Measurements from ENCODE around the gene DDX52. TPM values are rescaled to one million over a fixed set of nuclear protein-coding genes. Genes with fewer than 3 reads are reported as not detected.

DDX52 gene
- total and polyA plus RNA-seq, 9 of the 15 experiments (the other 6 are each of a cell fraction or from before 2014, with no cell fraction given), result 19.1 to 50.5 (median 34.8) TPM

GRCh38 chr17:37609170-37610040, 33.8 kb downstream of the DDX52 start, which contains the start of gene SYNRG (continued):
- TF ChIP-seq FOSL1 (tag; conservative IDR thresholded peaks at IDR 0.05) (peak; percentile 68), MEIS2 (IDR thresholded peaks at IDR 0.05; ENCODE audit: partially characterized antibody) (peak; percentile 79), GABPB2 (CRISPR knock-in tag; conservative IDR thresholded peaks at IDR 0.05) (0 out of 2 replicates have a peak, but pooled peaks have one; percentile 33), HMGN3 (IDR thresholded peaks at IDR 0.05; ENCODE audit: borderline replicate concordance, extremely low read depth, insufficient read length, low read depth, low read length) (peak; percentile 99), ZBTB34 (CRISPR knock-in tag; IDR thresholded peaks at IDR 0.05) (no peak), MAX (CRISPR knock-in tag; IDR thresholded peaks at IDR 0.05) (peak; percentile 84), YY1 (IDR thresholded peaks at IDR 0.05; ENCODE audit: borderline replicate concordance in 1 of 3, control insufficient read depth in 1 of 3, extremely low read depth in 1 of 3, insufficient read depth in 3 of 3, insufficient read length in 1 of 3, insufficient replicate concordance in 2 of 3, low read depth in 1 of 3, low read length in 2 of 3) (peak; percentile 89 to 97 (median 95)), PKNOX1 (IDR thresholded peaks at IDR 0.05) (peak; percentile 79), SUPT5H (IDR thresholded peaks at IDR 0.05) (peak; percentile 78), ZKSCAN1 (IDR thresholded peaks at IDR 0.05; ENCODE audit: low read depth, low read length) (peak; percentile 14; the same call in 1 of the 2 replicates), UBTF (IDR thresholded peaks at IDR 0.05; ENCODE audit: borderline replicate concordance in 1 of 2, low read depth in 2 of 2, low read length in 2 of 2) (peak in 1 of 2 experiments; percentile 46; a peak in 1 of 4 replicates), CBFA2T2 (conservative IDR thresholded peaks at IDR 0.05) (peak; percentile 88), MBD2 (IDR thresholded peaks at IDR 0.05; ENCODE audit: borderline replicate concordance, low read depth) (peak; percentile 59; the same call in 1 of the 2 replicates), ZNF174 (CRISPR knock-in tag; IDR thresholded peaks at IDR 0.05) (no peak), NR2C2 (CRISPR knock-in tag; IDR thresholded peaks at IDR 0.05) (peak; percentile 96), NR2C2 (tag; IDR thresholded peaks at IDR 0.05) (peak; percentile 99), TBL1XR1 (IDR thresholded peaks at IDR 0.05; ENCODE audit: low read length in 2 of 2) (peak in 1 of 2 experiments; percentile 79; a peak in 3 of 4 replicates), ZNF212 (CRISPR knock-in tag; IDR thresholded peaks at IDR 0.05) (no peak)

Data from K562 (cell line).